Mesenchymal stem cell (in vitro differentiated cells and primary cell): ENCODE data around the gene SMURF1.

ENCODE experiments used
- DNase-seq: peaks from one replicate; pipeline ENCODE4 v3.0.0-alpha.2; 2013
- H2AFZ ChIP-seq: one replicate; pipeline ENCODE4 v1.6.1; 2013; ENCODE audit warnings: low read depth, mild to moderate bottlenecking, control low read depth, inconsistent platforms, low read length, moderate library complexity
- H2AK5ac ChIP-seq: 2 replicates; pipeline ENCODE4 v1.6.1; 2013; ENCODE audit warnings: low read length, moderate library complexity, mild to moderate bottlenecking, inconsistent platforms; ENCODE audit not compliant: severe bottlenecking
- H2BK120ac ChIP-seq: one replicate; pipeline ENCODE4 v1.6.1; 2013; ENCODE audit warnings: low read depth, mild to moderate bottlenecking, inconsistent platforms, low read length, moderate library complexity
- H2BK12ac ChIP-seq, 2 experiments: one replicate each; pipeline ENCODE4 v1.6.1; 2013; ENCODE audit warnings: inconsistent platforms in 2 of 2, low read length in 2 of 2, mild to moderate bottlenecking in 2 of 2, moderate library complexity in 2 of 2, control low read depth in 1 of 2
- H2BK15ac ChIP-seq: one replicate; pipeline ENCODE4 v1.6.1; 2013; ENCODE audit warnings: mild to moderate bottlenecking, low read depth, inconsistent platforms; ENCODE audit not compliant: poor library complexity, severe bottlenecking
- H2BK5ac ChIP-seq: 2 replicates; pipeline ENCODE4 v1.6.1; 2013; ENCODE audit warnings: low read depth, mild to moderate bottlenecking, low read length, control low read depth, inconsistent platforms; ENCODE audit not compliant: poor library complexity, severe bottlenecking
- H3K14ac ChIP-seq, 2 experiments: one replicate each; pipeline ENCODE4 v1.6.1; 2013; ENCODE audit warnings: inconsistent platforms in 2 of 2, low read length in 2 of 2, control low read depth in 1 of 2, mild to moderate bottlenecking in 1 of 2, moderate library complexity in 1 of 2
- H3K18ac ChIP-seq, 2 experiments: one replicate each; pipeline ENCODE4 v1.6.1; 2013; ENCODE audit warnings: inconsistent platforms in 2 of 2, low read length in 2 of 2, control low read depth in 1 of 2, low read depth in 1 of 2, mild to moderate bottlenecking in 1 of 2
- H3K23ac ChIP-seq, 2 experiments: one replicate each; pipeline ENCODE4 v1.6.1; 2013; ENCODE audit warnings: inconsistent platforms in 2 of 2, low read length in 2 of 2, mild to moderate bottlenecking in 2 of 2, moderate library complexity in 2 of 2, control low read depth in 1 of 2
- H3K27ac ChIP-seq: 2 replicates; pipeline ENCODE4 v1.5.1; 2013; ENCODE audit warnings: mild to moderate bottlenecking, moderate library complexity, low read length, control low read depth, inconsistent platforms; ENCODE audit not compliant: poor library complexity, severe bottlenecking
- H3K27me3 ChIP-seq, 2 experiments: 2 replicates each; pipeline versions ENCODE4 v1.6.1 to v1.7.0; 2013; ENCODE audit warnings: low read length in 2 of 2, mild to moderate bottlenecking in 2 of 2, moderate library complexity in 2 of 2, control low read depth in 1 of 2, inconsistent platforms in 1 of 2; ENCODE audit not compliant: control insufficient read depth in 1 of 2, insufficient read depth in 1 of 2
- H3K36me3 ChIP-seq, 2 experiments: 2 replicates each; pipeline versions ENCODE4 v1.6.1 to v1.7.0; 2013; ENCODE audit warnings: low read length in 2 of 2, control low read depth in 1 of 2, inconsistent platforms in 1 of 2, low read depth in 1 of 2, mild to moderate bottlenecking in 1 of 2; ENCODE audit not compliant: insufficient read depth in 2 of 2, control insufficient read depth in 1 of 2
- H3K4ac ChIP-seq, 2 experiments: one replicate each; pipeline ENCODE4 v1.6.1; 2013; ENCODE audit warnings: inconsistent platforms in 2 of 2, low read length in 2 of 2, mild to moderate bottlenecking in 2 of 2, moderate library complexity in 2 of 2, control low read depth in 1 of 2, low read depth in 1 of 2
- H3K4me1 ChIP-seq: 2 replicates; pipeline ENCODE4 v1.6.1; 2013; ENCODE audit warnings: low read depth, low read length, control low read depth; ENCODE audit not compliant: control insufficient read depth, insufficient read depth
- H3K4me2 ChIP-seq: 2 replicates; pipeline ENCODE4 v1.6.1; 2013; ENCODE audit warnings: low read length, mild to moderate bottlenecking, inconsistent platforms; ENCODE audit not compliant: poor library complexity, severe bottlenecking
- H3K4me3 ChIP-seq, 2 experiments: 2 replicates each; pipeline versions ENCODE4 v1.5.1 to v1.7.0; 2013; ENCODE audit warnings: low read length in 2 of 2, mild to moderate bottlenecking in 2 of 2, control low read depth in 1 of 2, low read depth in 1 of 2; ENCODE audit not compliant: insufficient read depth in 1 of 2
- H3K79me1 ChIP-seq: replicated peaks from 2 replicates; pipeline ENCODE4 v1.6.1; 2013; ENCODE audit warnings: mild to moderate bottlenecking, control low read depth, low read length, inconsistent platforms; ENCODE audit not compliant: poor library complexity, severe bottlenecking
- H3K9ac ChIP-seq: 2 replicates; pipeline ENCODE4 v1.7.0; 2013; ENCODE audit warnings: mild to moderate bottlenecking, low read length, moderate library complexity
- H3K9me3 ChIP-seq: 2 replicates; pipeline ENCODE4 v1.7.0; 2013; ENCODE audit warnings: mild to moderate bottlenecking, low read length; ENCODE audit not compliant: control insufficient read depth
- H4K8ac ChIP-seq: one replicate; pipeline ENCODE4 v1.6.1; 2013; ENCODE audit warnings: inconsistent platforms, mild to moderate bottlenecking, low read length, moderate library complexity
- H4K91ac ChIP-seq: one replicate; pipeline ENCODE4 v1.6.1; 2013; ENCODE audit warnings: mild to moderate bottlenecking, low read length, inconsistent platforms
- WGBS: methylation state at CpG from one replicate; pipeline ENCODE4 v1.1.7; 2013; ENCODE audit warnings: mixed read lengths; 5-methylcytosine and 5-hydroxymethylcytosine counted together

Gene SMURF1

DNA sequence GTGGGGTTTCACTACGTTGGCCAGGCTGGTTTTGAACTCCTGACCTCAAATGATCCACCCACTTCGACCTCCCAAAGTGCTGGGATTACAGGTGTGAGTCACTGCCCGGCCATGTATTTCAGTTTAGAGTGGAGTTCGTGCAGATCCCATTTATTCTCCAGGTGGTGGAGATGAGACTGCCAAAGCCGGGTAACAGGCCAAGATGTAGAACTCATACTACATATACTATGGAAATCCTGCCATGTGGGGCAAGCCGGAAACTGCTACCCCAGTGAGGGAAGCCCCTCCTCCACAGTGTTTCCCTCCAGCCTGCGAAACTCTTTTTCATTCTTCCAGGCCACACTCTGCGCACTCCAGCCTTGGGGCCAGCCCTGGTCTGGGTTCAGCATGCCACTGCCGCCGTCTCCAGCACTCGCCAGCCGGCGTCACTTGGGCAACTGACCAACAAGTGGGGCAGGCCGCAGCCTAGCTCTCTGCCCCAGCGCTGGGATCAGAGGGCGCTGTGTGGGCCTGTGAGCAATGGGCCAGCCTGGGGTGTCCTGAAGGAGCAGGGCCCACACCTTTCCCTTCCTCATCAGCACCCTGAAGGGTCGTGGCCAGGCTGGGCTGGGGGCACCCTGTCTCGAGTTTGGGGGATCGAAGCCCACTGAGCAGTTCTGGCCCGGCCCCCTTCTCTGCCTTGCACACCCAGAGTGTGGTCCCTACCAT is 143.6 kb downstream of the SMURF1 start:
- Histone ChIP-seq H3K23ac (no peak overlapping the region), H3K36me3 (peaks cover 41 to 82% of the 10 kb centered on the region in 2 experiments), H2AFZ (no peak overlapping the region), H2BK5ac (peak overlapping the region; percentile 69), H2BK120ac (no peak overlapping the region), H3K18ac (no peak overlapping the region), H4K91ac (no peak overlapping the region), H3K4me1 (peaks cover 43% of the 10 kb centered on the region), H3K9ac (no peak overlapping the region), H3K4me2 (no peak overlapping the region), H3K79me1 (peaks cover 20% of the 10 kb centered on the region), H3K27ac (peak overlapping the region; percentile 99), H3K4me3 (no peak overlapping the region), H3K27me3 (no peaks in the 10 kb centered on the region), H2BK15ac (no peak overlapping the region), H3K4ac (no peak overlapping the region), H3K9me3 (no peaks in the 10 kb centered on the region), H2BK12ac (no peak overlapping the region), H4K8ac (no peak overlapping the region), H3K14ac (no peak overlapping the region), H2AK5ac (peak overlapping the region; percentile 94)
- 95% methylated on average over 20 of the region's 20 CpGs for WGBS
- no peak for DNase-seq

DNA sequence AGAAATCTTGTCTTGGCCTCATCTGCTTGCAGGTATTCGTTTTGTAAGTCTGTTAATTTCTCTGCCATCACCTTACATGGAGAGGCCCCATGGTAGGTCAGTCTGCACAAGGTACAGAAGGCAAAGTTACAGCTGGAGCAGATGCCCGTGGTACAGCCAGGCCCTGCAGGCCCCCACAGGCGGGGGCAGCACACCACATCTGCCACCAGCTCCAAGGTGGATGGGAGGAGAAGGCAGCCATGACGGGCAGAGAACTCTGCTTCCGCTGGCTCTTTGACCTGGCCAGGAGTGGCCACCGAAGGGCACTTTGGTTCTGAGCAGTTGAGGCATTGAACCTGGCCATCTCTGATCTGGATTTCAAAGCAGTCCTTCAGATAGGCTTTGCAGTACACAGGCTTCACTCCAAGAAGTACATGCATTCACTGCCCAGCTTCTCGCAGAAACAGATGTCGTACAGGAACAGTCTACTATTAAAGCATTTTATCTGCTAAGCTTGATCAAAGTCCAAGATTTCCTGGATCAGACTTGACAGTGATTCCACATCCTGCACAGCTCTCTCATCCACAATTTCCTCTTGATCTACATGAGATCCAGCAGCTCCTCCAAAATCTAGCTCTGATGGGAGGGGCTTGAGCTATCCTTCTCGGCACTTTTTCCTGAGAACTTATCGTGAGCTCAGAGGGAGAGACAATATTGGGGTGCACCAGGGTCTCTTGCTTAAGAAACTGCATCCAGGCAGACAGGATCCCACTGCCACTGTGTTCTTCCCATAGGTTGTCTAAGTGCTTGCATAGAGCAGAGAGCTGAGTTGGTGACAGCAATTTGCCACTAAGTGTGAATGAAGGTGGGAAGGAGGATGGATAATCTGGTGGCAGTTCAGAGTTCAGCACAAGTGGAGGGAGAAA is 144.8 kb downstream of the SMURF1 start:
- Histone ChIP-seq H2BK120ac (no peak overlapping the region), H3K9ac (no peak overlapping the region), H3K4ac (no peak overlapping the region), H3K79me1 (peaks cover 19% of the 10 kb centered on the region), H2BK5ac (no peak overlapping the region), H3K14ac (no peak overlapping the region), H3K4me3 (no peak overlapping the region), H3K18ac (no peak overlapping the region), H2AK5ac (peak overlapping the region; percentile 9), H3K4me2 (no peak overlapping the region), H3K27me3 (no peaks in the 10 kb centered on the region), H3K27ac (no peak overlapping the region), H3K23ac (no peak overlapping the region), H2BK12ac (no peak overlapping the region), H2AFZ (no peak overlapping the region), H4K8ac (no peak overlapping the region), H2BK15ac (no peak overlapping the region), H3K4me1 (peaks cover 33% of the 10 kb centered on the region), H3K36me3 (peaks cover 45 to 82% of the 10 kb centered on the region in 2 experiments), H3K9me3 (no peaks in the 10 kb centered on the region), H4K91ac (no peak overlapping the region)
- DNase-seq, result no peak
- WGBS, result 96% methylated on average over 10 of the region's 10 CpGs

DNA sequence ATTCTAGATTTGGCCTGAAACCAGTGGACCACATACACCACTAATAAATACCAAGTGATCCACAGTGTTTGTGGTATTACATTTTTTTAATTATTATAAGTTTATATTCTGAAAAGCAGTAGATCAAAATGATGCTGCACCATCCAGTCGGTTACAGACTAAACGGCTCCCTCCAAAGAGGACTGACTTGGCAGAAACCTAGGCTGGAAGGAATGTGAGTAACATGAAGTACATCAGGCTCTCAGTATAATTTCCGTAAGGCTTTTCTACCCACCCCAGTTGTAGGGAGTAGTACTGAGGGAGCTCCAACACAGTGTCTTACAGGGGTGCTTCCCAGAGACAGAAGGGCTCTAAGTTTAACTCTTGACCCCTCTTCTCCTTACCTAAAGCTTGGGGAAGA is 146.1 kb downstream of the SMURF1 start:
- WGBS, result 98% methylated on average over 3 of the region's 3 CpGs
- no peak overlapping the region for H2BK15ac ChIP-seq

DNA sequence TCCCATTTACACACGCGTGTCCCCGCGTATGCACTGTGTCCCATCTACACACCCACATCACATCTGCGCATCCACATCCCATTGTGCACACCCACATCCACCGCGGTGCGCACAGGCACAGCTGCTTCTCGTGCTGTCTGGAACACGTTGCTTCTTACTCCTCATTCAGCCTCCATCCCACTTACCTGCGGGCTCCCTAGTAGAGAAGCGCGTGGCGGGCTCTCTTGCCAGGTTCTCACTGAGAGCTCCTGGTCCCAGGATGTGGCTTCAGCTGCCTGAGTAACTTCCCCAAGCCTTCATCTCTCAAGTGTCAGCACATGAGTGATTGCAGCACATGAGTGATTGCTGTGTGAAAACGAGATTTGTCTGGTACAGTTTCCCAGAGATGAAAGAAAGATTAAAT is 147.8 kb downstream of the SMURF1 start:
- Histone ChIP-seq H3K9me3 (no peaks in the 10 kb centered on the region), H2BK15ac (no peak overlapping the region), H4K91ac (no peak overlapping the region), H3K4me3 (no peak overlapping the region), H3K4ac (no peak overlapping the region), H3K27ac (no peak overlapping the region), H3K23ac (no peak overlapping the region), H3K4me1 (peaks cover 15% of the 10 kb centered on the region), H3K36me3 (peaks cover 56 to 88% of the 10 kb centered on the region in 2 experiments), H3K79me1 (peaks cover 28% of the 10 kb centered on the region), H3K27me3 (no peaks in the 10 kb centered on the region), H2AK5ac (no peak overlapping the region), H3K18ac (no peak overlapping the region), H3K14ac (no peak overlapping the region), H3K9ac (no peak overlapping the region), H2AFZ (no peak overlapping the region), H2BK12ac (no peak overlapping the region), H2BK5ac (no peak overlapping the region), H4K8ac (no peak overlapping the region), H3K4me2 (no peak overlapping the region), H2BK120ac (no peak overlapping the region)
- over 99% methylated on average over 14 of the region's 15 CpGs for WGBS
- no peak for DNase-seq

More for the DNA sequence above, 146.1 kb downstream of the SMURF1 start:
- H3K23ac ChIP-seq, result no peak overlapping the region
- no peak overlapping the region for H2BK12ac ChIP-seq
- H4K8ac ChIP-seq, result no peak overlapping the region
- no peak overlapping the region for H3K9ac ChIP-seq
- no peak overlapping the region for H2BK5ac ChIP-seq
- no peak overlapping the region for H3K4me2 ChIP-seq
- H3K27me3 ChIP-seq, result no peaks in the 10 kb centered on the region
- no peaks in the 10 kb centered on the region for H3K9me3 ChIP-seq
- no peak overlapping the region for H3K14ac ChIP-seq
- H3K4ac ChIP-seq, result no peak overlapping the region
- H3K36me3 ChIP-seq, result peaks cover 50 to 87% of the 10 kb centered on the region in 2 experiments
- peaks cover 26% of the 10 kb centered on the region for H3K4me1 ChIP-seq
- no peak overlapping the region for H2AFZ ChIP-seq
- DNase-seq, result no peak
- H2BK120ac ChIP-seq, result no peak overlapping the region
- H3K27ac ChIP-seq, result no peak overlapping the region
- no peak overlapping the region for H3K18ac ChIP-seq
- H3K4me3 ChIP-seq, result no peak overlapping the region
- H2AK5ac ChIP-seq, result no peak overlapping the region
- no peak overlapping the region for H4K91ac ChIP-seq
- H3K79me1 ChIP-seq, result peaks cover 26% of the 10 kb centered on the region
